Cardiac muscle cell (in vitro differentiated cells and primary cell): ENCODE measurements around the gene STX8. TPM values are rescaled to one million over a fixed set of nuclear protein-coding genes. Genes with fewer than 3 reads are reported as not detected.

Experiments used
- DNase-seq, 2 donors: peaks; one replicate each; pipeline versions ENCODE4 v3.0.0 to v3.0.0-alpha.2; 2010 to 2017; ENCODE audit warnings: low read depth in 1 of 2, low spot score in 1 of 2
- H3K27ac ChIP-seq: fragments of 200-600 bp; sonication (generic); 2 replicates; pipeline ENCODE4 v1.5.1; 2016
- H3K27me3 ChIP-seq: fragments of 200-600 bp; sonication (generic); 2 replicates; pipeline ENCODE4 v1.6.0; 2016; ENCODE audit warnings: control low read depth
- H3K36me3 ChIP-seq: fragments of 200-600 bp; sonication (generic); 2 replicates; pipeline ENCODE4 v1.5.1; 2016; ENCODE audit warnings: control low read depth
- H3K4me1 ChIP-seq: fragments of 200-600 bp; sonication (generic); 2 replicates; pipeline ENCODE4 v1.8.1; 2017; ENCODE audit warnings: low read depth, mild to moderate bottlenecking, mixed run types
- H3K4me3 ChIP-seq: fragments of 200-600 bp; sonication (generic); 2 replicates; pipeline ENCODE4 v1.5.1; 2016; ENCODE audit warnings: mild to moderate bottlenecking
- H3K9me3 ChIP-seq: fragments of 200-600 bp; sonication (generic); 2 replicates; pipeline ENCODE4 v1.5.1; 2017; ENCODE audit warnings: low read depth, mild to moderate bottlenecking, control low read depth
- CTCF ChIP-seq: IDR thresholded peaks from 2 replicates; pipeline ENCODE4 v1.5.1; 2012; ENCODE audit warnings: low read depth, mild to moderate bottlenecking, low read length
- polyA plus RNA-seq: library from polyadenylated mRNA; unstranded; fragments of >200 nt; fragmentation: Nextera tagmentation; extraction: Ambion mirVana; gene quantifications from 2 replicates; pipeline ENCODE4 v1.2.1, GENCODE V29; 2016
- total RNA-seq: library from RNA; depleted of rRNA; stranded (reverse); fragments of >200 nt; gene quantifications from 2 replicates; pipeline ENCODE4 v1.2.3, GENCODE V29; 2016

The STX8 gene
- total and polyA plus RNA-seq, 2 experiments from 2014 or later, result 46.9 to 95.2 TPM

GRCh38 chr17:9285602-9286427 lies 289.8 kb downstream of the STX8 start:
- no peak for TF ChIP-seq CTCF
- DNase-seq, result no peak
- no peaks in the 10 kb centered on the region for H3K9me3 ChIP-seq
- no peak overlapping the region for H3K27ac ChIP-seq
- no peak overlapping the region for H3K4me3 ChIP-seq
- no peaks in the 10 kb centered on the region for H3K36me3 ChIP-seq
- H3K27me3 ChIP-seq, result peaks cover 4% of the 10 kb centered on the region
- no peaks in the 10 kb centered on the region for H3K4me1 ChIP-seq

- DNase-seq, result no peak
- Histone ChIP-seq H3K4me1 (no peaks in the 10 kb centered on the region), H3K36me3 (no peaks in the 10 kb centered on the region), H3K9me3 (no peaks in the 10 kb centered on the region), H3K4me3 (no peak overlapping the region), H3K27ac (no peak overlapping the region), H3K27me3 (peaks cover 2% of the 10 kb centered on the region)
- TF ChIP-seq CTCF, result no peak
These were observed 290.7 kb downstream of the STX8 start for GRCh38 chr17:9284884-9285283.

GRCh38 chr17:9283909-9284308 lies 291.7 kb downstream of the STX8 start:
- H3K27me3 ChIP-seq, result no peaks in the 10 kb centered on the region

GRCh38 chr17:9279893-9280292 lies 295.7 kb downstream of the STX8 start:
- TF ChIP-seq CTCF, result no peak

More at GRCh38 chr17:9283909-9284308, 291.7 kb downstream of the STX8 start:
- Histone ChIP-seq H3K27ac (no peak overlapping the region), H3K4me3 (no peak overlapping the region), H3K4me1 (no peaks in the 10 kb centered on the region), H3K36me3 (no peaks in the 10 kb centered on the region), H3K9me3 (no peaks in the 10 kb centered on the region)
- no peak for TF ChIP-seq CTCF
- DNase-seq, result no peak

GRCh38 chr17:9274973-9275372 lies 300.6 kb downstream of the STX8 start:
- Histone ChIP-seq H3K4me1 (no peaks in the 10 kb centered on the region), H3K36me3 (no peaks in the 10 kb centered on the region), H3K9me3 (no peaks in the 10 kb centered on the region), H3K4me3 (no peak overlapping the region), H3K27me3 (no peaks in the 10 kb centered on the region), H3K27ac (no peak overlapping the region)
- no peak for TF ChIP-seq CTCF
- no peak for DNase-seq

More at GRCh38 chr17:9279893-9280292, 295.7 kb downstream of the STX8 start:
- no peak overlapping the region for H3K4me3 ChIP-seq
- no peaks in the 10 kb centered on the region for H3K36me3 ChIP-seq
- no peaks in the 10 kb centered on the region for H3K27me3 ChIP-seq
- no peak overlapping the region for H3K27ac ChIP-seq
- DNase-seq, result no peak
- no peaks in the 10 kb centered on the region for H3K9me3 ChIP-seq
- no peaks in the 10 kb centered on the region for H3K4me1 ChIP-seq
